Smooth muscle cell of bladder (primary cell): ENCODE data around the gene PLAGL2. TPM values are rescaled to one million over a fixed set of nuclear protein-coding genes. Genes with fewer than 3 reads are reported as not detected.

Experiments used
- total RNA-seq: library from RNA; depleted of rRNA; stranded (reverse); fragments of >200 nt; gene quantifications from 2 replicates; pipeline ENCODE4 v1.2.3, GENCODE V29; 2014

The PLAGL2 gene, protein sequence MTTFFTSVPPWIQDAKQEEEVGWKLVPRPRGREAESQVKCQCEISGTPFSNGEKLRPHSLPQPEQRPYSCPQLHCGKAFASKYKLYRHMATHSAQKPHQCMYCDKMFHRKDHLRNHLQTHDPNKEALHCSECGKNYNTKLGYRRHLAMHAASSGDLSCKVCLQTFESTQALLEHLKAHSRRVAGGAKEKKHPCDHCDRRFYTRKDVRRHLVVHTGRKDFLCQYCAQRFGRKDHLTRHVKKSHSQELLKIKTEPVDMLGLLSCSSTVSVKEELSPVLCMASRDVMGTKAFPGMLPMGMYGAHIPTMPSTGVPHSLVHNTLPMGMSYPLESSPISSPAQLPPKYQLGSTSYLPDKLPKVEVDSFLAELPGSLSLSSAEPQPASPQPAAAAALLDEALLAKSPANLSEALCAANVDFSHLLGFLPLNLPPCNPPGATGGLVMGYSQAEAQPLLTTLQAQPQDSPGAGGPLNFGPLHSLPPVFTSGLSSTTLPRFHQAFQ
- 1.3 and 1.7 TPM in 2 replicates for total RNA-seq

DNA sequence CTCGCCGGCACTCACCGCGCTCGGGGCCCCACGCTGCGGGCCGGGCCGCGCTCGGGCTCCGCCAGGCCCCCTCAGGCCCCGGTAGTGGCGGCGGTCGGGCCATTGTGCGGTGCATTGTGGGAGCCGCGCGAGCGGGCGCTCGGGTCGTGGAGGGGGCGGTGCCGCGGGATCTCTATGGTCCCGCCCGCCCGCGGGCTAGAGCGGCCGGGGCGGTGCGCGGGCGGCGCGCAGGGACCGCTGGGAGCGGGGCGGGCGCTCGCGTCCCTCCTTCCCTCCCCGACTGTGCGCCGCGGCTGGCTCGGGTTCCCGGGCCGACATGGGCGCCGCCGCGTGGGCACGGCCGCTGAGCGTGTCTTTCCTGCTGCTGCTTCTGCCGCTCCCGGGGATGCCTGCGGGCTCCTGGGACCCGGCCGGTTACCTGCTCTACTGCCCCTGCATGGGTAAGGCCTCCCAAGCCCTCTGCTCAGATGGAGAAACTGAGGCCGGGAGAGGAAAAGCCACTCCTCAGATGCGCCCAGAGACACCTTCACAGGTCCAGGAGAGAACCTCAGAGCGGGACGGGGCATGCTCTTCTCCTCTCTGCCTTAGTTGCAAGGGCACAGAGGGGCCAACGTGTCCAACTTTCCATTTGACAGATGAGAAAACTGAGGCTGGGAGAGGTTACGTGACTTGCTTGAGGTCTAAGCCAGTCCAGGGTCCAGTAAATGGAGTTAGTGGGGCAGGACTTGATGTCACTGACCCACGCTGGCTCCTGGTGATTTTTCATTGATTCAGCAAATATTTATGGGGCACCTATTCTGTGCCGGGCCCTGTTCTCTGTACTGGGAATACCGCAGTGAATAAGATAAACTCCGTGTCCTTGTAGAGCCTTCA is at the start of gene PLAGL2, which contains the start of gene POFUT1:
TSS of gene PLAGL2 (minus strand) at position 118 of the 873 bp plus-strand sequence. CDS start 5,565 bp downstream, outside the sequence.
TSS of gene POFUT1 (plus strand) at position 255 of the 873 bp plus-strand sequence. CDS start at position 317, 62 bp downstream.

Other genes with a start within 250 kb of the PLAGL2 start
- gene XKR7, start 239.6 kb downstream of the PLAGL2 start, total RNA-seq, result not detected in 2 replicates
- not detected in 2 replicates for gene CCM2L, start 197.3 kb downstream of the PLAGL2 start, total RNA-seq
- gene HCK, start 155.5 kb downstream of the PLAGL2 start, total RNA-seq, result not detected in 2 replicates
- 30.4 and 39.6 TPM in 2 replicates for gene TM9SF4, start 98.0 kb downstream of the PLAGL2 start, total RNA-seq
- gene POFUT1, start 137 bp upstream of the PLAGL2 start, total RNA-seq, result 39.1 and 41.1 TPM in 2 replicates
- gene KIF3B, start 69.9 kb upstream of the PLAGL2 start, total RNA-seq, result 25.5 and 35.3 TPM in 2 replicates
- gene ASXL1, start 150.6 kb upstream of the PLAGL2 start, total RNA-seq, result 26.5 and 29.7 TPM in 2 replicates